OCI-LY3 (cell line): ENCODE data around the gene HECW1.

ENCODE experiments used
- H2AFZ ChIP-seq: fragments of 200-600, 300-600 bp; shearing (Covaris generic); 2 replicates; pipeline ENCODE4 v1.6.0; 2014; ENCODE audit warnings: antibody characterized with exemption, low read depth, low read length
- H3K27ac ChIP-seq: fragments of 200-600, 300-600 bp; sonication (generic); 2 replicates; pipeline ENCODE4 v1.5.1; 2014; ENCODE audit warnings: mild to moderate bottlenecking, low read length, moderate library complexity, mixed read lengths
- H3K27me3 ChIP-seq: fragments of 200-600, 300-600 bp; sonication (generic); 2 replicates; pipeline ENCODE4 v1.6.1; 2014; ENCODE audit warnings: low read depth, low read length, mixed read lengths
- H3K36me3 ChIP-seq: fragments of 200-600, 300-600 bp; sonication (generic); replicated peaks from 2 replicates; pipeline ENCODE3; 2014; ENCODE audit warnings: low read depth, low read length, mixed read lengths
- H3K4me1 ChIP-seq: fragments of 300-600, 200-600 bp; sonication (generic); 2 replicates; pipeline ENCODE4 v1.6.1; 2014; ENCODE audit warnings: low read length, mixed read lengths
- H3K4me2 ChIP-seq: fragments of 200-600, 300-600 bp; sonication (generic); 2 replicates; pipeline ENCODE4 v1.6.1; 2014; ENCODE audit warnings: low read length, mixed read lengths
- H3K4me3 ChIP-seq: fragments of 300-600, 200-600 bp; sonication (generic); 2 replicates; pipeline ENCODE4 v1.5.1; 2014; ENCODE audit warnings: antibody characterized with exemption, mild to moderate bottlenecking, low read length, moderate library complexity
- H3K79me2 ChIP-seq: fragments of 300-600, 200-600 bp; shearing (Covaris generic); 2 replicates; pipeline ENCODE4 v1.6.1; 2014; ENCODE audit warnings: mild to moderate bottlenecking, low read length, mixed read lengths
- H3K9ac ChIP-seq: fragments of 300-600, 200-600 bp; shearing (Covaris generic); 2 replicates; pipeline ENCODE4 v1.6.0; 2014; ENCODE audit warnings: mild to moderate bottlenecking, low read length, moderate library complexity
- H3K9me3 ChIP-seq: fragments of 200-600, 300-600 bp; shearing (Covaris generic); 2 replicates; pipeline ENCODE4 v1.6.1; 2014; ENCODE audit warnings: low read length, mixed read lengths; ENCODE audit not compliant: insufficient read depth
- H4K20me1 ChIP-seq: fragments of 200-600, 300-600 bp; sonication (generic); 2 replicates; pipeline ENCODE4 v1.6.1; 2016; ENCODE audit warnings: low read length, mixed read lengths; ENCODE audit not compliant: insufficient read depth
- CTCF ChIP-seq: fragments of 200-600, 300-600 bp; sonication (generic); IDR thresholded peaks from 2 replicates; pipeline ENCODE4 v1.5.1; 2014; ENCODE audit warnings: antibody characterized with exemption, low read length, low read depth
- EZH2phosphoT487 ChIP-seq: fragments of 200-600 bp; shearing (Covaris generic); IDR thresholded peaks from 2 replicates; pipeline ENCODE4 v1.6.1; 2018; ENCODE audit warnings: antibody characterized with exemption, mixed run types, low read depth

HECW1 gene

GRCh38 chr7:43175570-43176200, 63.2 kb downstream of the HECW1 start:
- Histone ChIP-seq H2AFZ (no peak overlapping the region), H3K36me3 (no peaks in the 10 kb centered on the region), H3K79me2 (no peaks in the 10 kb centered on the region), H4K20me1 (no peaks in the 10 kb centered on the region), H3K9ac (no peak overlapping the region), H3K27me3 (no peaks in the 10 kb centered on the region), H3K4me2 (no peak overlapping the region), H3K4me3 (no peak overlapping the region), H3K4me1 (peaks cover 28% of the 10 kb centered on the region), H3K9me3 (no peaks in the 10 kb centered on the region), H3K27ac (no peak overlapping the region)
- TF ChIP-seq EZH2phosphoT487 (no peak), CTCF (no peak)

- H3K36me3 ChIP-seq: no peaks in the 10 kb centered on the region
- no peak overlapping the region for H3K4me3 ChIP-seq
- H4K20me1 ChIP-seq: no peaks in the 10 kb centered on the region
- H3K4me1 ChIP-seq: peaks cover 5% of the 10 kb centered on the region; the same call in 1 of the 2 replicates
- no peak for TF ChIP-seq CTCF
- H3K79me2 ChIP-seq: no peaks in the 10 kb centered on the region
- H3K4me2 ChIP-seq: no peak overlapping the region
- H3K27me3 ChIP-seq: no peaks in the 10 kb centered on the region
- no peak overlapping the region for H2AFZ ChIP-seq
- no peak overlapping the region for H3K27ac ChIP-seq
- H3K9me3 ChIP-seq: no peaks in the 10 kb centered on the region
- H3K9ac ChIP-seq: no peak overlapping the region
Measured at GRCh38 chr7:43179393-43179792, 66.9 kb downstream of the HECW1 start.

GRCh38 chr7:43192806-43193460, 80.5 kb downstream of the HECW1 start:
- H3K9me3 ChIP-seq: no peaks in the 10 kb centered on the region
- H3K4me1 ChIP-seq: peaks cover 14% of the 10 kb centered on the region; the same call in 1 of the 2 replicates
- no peaks in the 10 kb centered on the region for H3K36me3 ChIP-seq
- H3K9ac ChIP-seq: no peak overlapping the region
- no peak for TF ChIP-seq EZH2phosphoT487
- TF ChIP-seq CTCF: no peak
- no peaks in the 10 kb centered on the region for H4K20me1 ChIP-seq
- H3K27ac ChIP-seq: no peak overlapping the region
- H3K27me3 ChIP-seq: no peaks in the 10 kb centered on the region
- H2AFZ ChIP-seq: no peak overlapping the region
- no peak overlapping the region for H3K4me2 ChIP-seq
- no peaks in the 10 kb centered on the region for H3K79me2 ChIP-seq
- H3K4me3 ChIP-seq: no peak overlapping the region

- no peaks in the 10 kb centered on the region for H4K20me1 ChIP-seq
- H3K36me3 ChIP-seq: no peaks in the 10 kb centered on the region
- peaks cover 14% of the 10 kb centered on the region; the same call in 1 of the 2 replicates for H3K4me1 ChIP-seq
- no peak overlapping the region for H2AFZ ChIP-seq
- no peak for TF ChIP-seq EZH2phosphoT487
- TF ChIP-seq CTCF: no peak
- H3K4me3 ChIP-seq: no peak overlapping the region
- no peak overlapping the region for H3K27ac ChIP-seq
- H3K79me2 ChIP-seq: no peaks in the 10 kb centered on the region
- H3K27me3 ChIP-seq: no peaks in the 10 kb centered on the region
- no peak overlapping the region for H3K9ac ChIP-seq
- H3K4me2 ChIP-seq: no peak overlapping the region
- no peaks in the 10 kb centered on the region for H3K9me3 ChIP-seq
Measured at GRCh38 chr7:43193893-43194292, 81.4 kb downstream of the HECW1 start.
